ENCODE data around the gene COX6A2. TPM values are rescaled to one million over a fixed set of nuclear protein-coding genes. Genes with fewer than 3 reads are reported as not detected.

COX6A2 gene
- total RNA-seq, 1 donor from 2014 or later = not detected

GRCh38 chr16:31459687-31460581 lies 31.8 kb upstream of the COX6A2 start:
- intact Hi-C loops (cut with DNase I) = no loop called here
- DNase-seq (peak; percentile 100), ATAC-seq (peak; percentile 93)
- peak overlapping the region; percentile 94 for H3K4me3 ChIP-seq
- H3K27me3 ChIP-seq = no peaks in the 10 kb centered on the region
- H3K9me3 ChIP-seq = no peaks in the 10 kb centered on the region
- no peak for TF ChIP-seq CTCF (IDR thresholded peaks at IDR 0.05)
- H3K27ac ChIP-seq = peak overlapping the region; percentile 100
- H3K4me1 ChIP-seq = peaks cover 41% of the 10 kb centered on the region
- peaks cover 27% of the 10 kb centered on the region for H3K36me3 ChIP-seq

- ATAC-seq (peak; percentile 88), DNase-seq (peak; percentile 99)
- TF ChIP-seq CTCF (IDR thresholded peaks at IDR 0.05) = peak; percentile 61
- Histone ChIP-seq H3K9me3 (no peaks in the 10 kb centered on the region), H3K4me1 (peaks cover 45% of the 10 kb centered on the region), H3K36me3 (peaks cover 21% of the 10 kb centered on the region), H3K27ac (peak within 1 kb of the TSS; percentile 100), H3K27me3 (no peaks in the 10 kb centered on the region), H3K4me3 (peak within 1 kb of the TSS; percentile 94)
- intact Hi-C loops (cut with DNase I) = no loop called here
These were observed 30.9 kb upstream of the COX6A2 start, which contains the start of gene ARMC5 for GRCh38 chr16:31458844-31459686. TSS of gene ARMC5 (plus strand) at chr16:31459501. CDS start at chr16:31459525, 24 bp downstream.

- Histone ChIP-seq H3K27me3 (no peaks in the 10 kb centered on the region), H3K4me1 (peaks cover 53% of the 10 kb centered on the region), H3K27ac (peak overlapping the region; percentile 100), H3K9me3 (no peaks in the 10 kb centered on the region), H3K4me3 (peak overlapping the region; percentile 94), H3K36me3 (peaks cover 14% of the 10 kb centered on the region)
- no peak for TF ChIP-seq CTCF (IDR thresholded peaks at IDR 0.05)
- ATAC-seq (peak; percentile 3), DNase-seq (peak; percentile 85)
- intact Hi-C loops (cut with DNase I) = no loop called here
These were observed 30.1 kb upstream of the COX6A2 start for GRCh38 chr16:31458073-31458843.

- ATAC-seq = no peak
- Histone ChIP-seq H3K4me1 (peaks cover 63% of the 10 kb centered on the region), H3K4me3 (no peak overlapping the region), H3K27me3 (no peaks in the 10 kb centered on the region), H3K36me3 (peaks cover 1% of the 10 kb centered on the region), H3K9me3 (no peaks in the 10 kb centered on the region), H3K27ac (no peak overlapping the region)
- intact Hi-C loops (cut with DNase I) = no loop called here
- TF ChIP-seq CTCF (IDR thresholded peaks at IDR 0.05) = no peak
- peak; percentile 35 for DNase-seq
These were observed 28.8 kb upstream of the COX6A2 start for GRCh38 chr16:31456988-31457360.

- DNase-seq (peak; percentile 37), ATAC-seq (no peak)
- H3K27ac ChIP-seq = no peak overlapping the region
- intact Hi-C loops (cut with DNase I) = no loop called here
- H3K4me1 ChIP-seq = peaks cover 66% of the 10 kb centered on the region
- no peaks in the 10 kb centered on the region for H3K27me3 ChIP-seq
- no peak overlapping the region for H3K4me3 ChIP-seq
- H3K9me3 ChIP-seq = no peaks in the 10 kb centered on the region
- no peaks in the 10 kb centered on the region for H3K36me3 ChIP-seq
- TF ChIP-seq CTCF (IDR thresholded peaks at IDR 0.05) = peak; percentile 28
These were observed 27.6 kb upstream of the COX6A2 start for GRCh38 chr16:31455601-31456314.
